RWPE1 (cell line): ENCODE data around the gene UBE2QL1.

Experiments
- CTCF ChIA-PET: fragments of 350-600 bp; sonication (Branson Sonifier 250); formaldehyde crosslinking; extraction: SDS; loops from one replicate; lab custom pipeline; 2021; lab: Yijun Ruan, JAX
- POLR2A ChIA-PET: fragments of 400-600 bp; formaldehyde crosslinking; extraction: SDS; loops from one replicate; lab custom pipeline; 2020; ENCODE audit warnings: antibody characterized with exemption; ENCODE audit not compliant: low non-redundant PET; lab: Yijun Ruan, JAX
- DNase-seq: peaks from one replicate; pipeline ENCODE4 v3.0.0; 2012; ENCODE audit warnings: low spot score
- H3K27ac ChIP-seq: fragments of 450-650 bp; 2 replicates; pipeline ENCODE4 v1.5.1; 2017
- TF ChIP-seq, protein P1 (sequence below): fragments of 450-650 bp; conservative IDR thresholded peaks from 2 replicates; pipeline ENCODE4 v1.5.1; 2017; ENCODE audit warnings: low read depth, mild to moderate bottlenecking

Gene UBE2QL1

GRCh38 chr5:6448622-6449464 is at the start of gene UBE2QL1:
Gene UBE2QL1, plus strand, starts transcription at chr5:6448859. Its CDS starts 35 bp downstream, at chr5:6448894.
- TF ChIP-seq, protein P1, sequence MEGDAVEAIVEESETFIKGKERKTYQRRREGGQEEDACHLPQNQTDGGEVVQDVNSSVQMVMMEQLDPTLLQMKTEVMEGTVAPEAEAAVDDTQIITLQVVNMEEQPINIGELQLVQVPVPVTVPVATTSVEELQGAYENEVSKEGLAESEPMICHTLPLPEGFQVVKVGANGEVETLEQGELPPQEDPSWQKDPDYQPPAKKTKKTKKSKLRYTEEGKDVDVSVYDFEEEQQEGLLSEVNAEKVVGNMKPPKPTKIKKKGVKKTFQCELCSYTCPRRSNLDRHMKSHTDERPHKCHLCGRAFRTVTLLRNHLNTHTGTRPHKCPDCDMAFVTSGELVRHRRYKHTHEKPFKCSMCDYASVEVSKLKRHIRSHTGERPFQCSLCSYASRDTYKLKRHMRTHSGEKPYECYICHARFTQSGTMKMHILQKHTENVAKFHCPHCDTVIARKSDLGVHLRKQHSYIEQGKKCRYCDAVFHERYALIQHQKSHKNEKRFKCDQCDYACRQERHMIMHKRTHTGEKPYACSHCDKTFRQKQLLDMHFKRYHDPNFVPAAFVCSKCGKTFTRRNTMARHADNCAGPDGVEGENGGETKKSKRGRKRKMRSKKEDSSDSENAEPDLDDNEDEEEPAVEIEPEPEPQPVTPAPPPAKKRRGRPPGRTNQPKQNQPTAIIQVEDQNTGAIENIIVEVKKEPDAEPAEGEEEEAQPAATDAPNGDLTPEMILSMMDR: no peak
- no peak for DNase-seq
- CTCF ChIA-PET: interaction anchor here (0.6 kb wide), 1 partner anchor 836 kb away, joined by 3 read pairs; no protein-coding TSS in a partner anchor
- H3K27ac ChIP-seq: no peak within 1 kb of the TSS
- POLR2A ChIA-PET: no interaction called here

- TF ChIP-seq, protein P1: no peak
- DNase-seq: peak; percentile 71
- ChIA-PET CTCF (interaction anchor here (0.5 kb wide), 1 partner anchor 666 kb away, joined by 5 read pairs; no protein-coding TSS in a partner anchor), POLR2A (no interaction called here)
- H3K27ac ChIP-seq: peak overlapping the region; percentile 72
These were observed 48.4 kb upstream of the UBE2QL1 start for GRCh38 chr5:6399980-6400910.

DNA sequence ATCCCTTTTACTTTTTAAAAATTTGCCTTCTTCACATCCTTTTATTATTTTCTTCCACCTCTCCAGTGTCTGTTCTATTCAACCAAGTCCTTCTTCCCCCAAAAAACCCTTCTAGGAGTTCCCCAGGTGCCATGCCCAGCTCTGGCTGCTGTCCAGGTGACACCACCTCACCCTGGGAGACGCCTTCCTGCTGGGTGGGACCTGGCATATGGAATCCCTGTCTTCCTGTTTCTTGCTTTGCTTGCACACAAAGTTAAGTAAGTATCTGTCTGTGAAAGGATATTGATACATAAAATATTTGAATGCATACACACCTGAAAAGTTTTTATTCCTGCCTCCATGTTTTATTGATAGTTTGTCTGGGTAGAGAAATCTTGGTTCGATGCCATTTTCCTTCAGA is 47.2 kb upstream of the UBE2QL1 start:
- CTCF ChIA-PET: no interaction called here
- H3K27ac ChIP-seq: peak overlapping the region; percentile 50; the same call in 1 of the 2 replicates
- TF ChIP-seq, protein P1: no peak
- no peak for DNase-seq
- POLR2A ChIA-PET: no interaction called here

- no peak for DNase-seq
- TF ChIP-seq, protein P1: no peak
- ChIA-PET CTCF (no interaction called here), POLR2A (no interaction called here)
- H3K27ac ChIP-seq: no peak overlapping the region
These were observed 45.7 kb upstream of the UBE2QL1 start for GRCh38 chr5:6402939-6403338.

- TF ChIP-seq, protein P1: no peak
- no peak for DNase-seq
- no peak overlapping the region for H3K27ac ChIP-seq
- ChIA-PET POLR2A (no interaction called here), CTCF (no interaction called here)
These were observed 45.2 kb upstream of the UBE2QL1 start for GRCh38 chr5:6403416-6403815.

- ChIA-PET POLR2A (no interaction called here), CTCF (no interaction called here)
- TF ChIP-seq, protein P1: no peak
- H3K27ac ChIP-seq: no peak overlapping the region
- no peak for DNase-seq
These were observed 44.5 kb upstream of the UBE2QL1 start for GRCh38 chr5:6404129-6404528.
